ENCODE measurements around the gene PALLD.

GRCh38 chr4:168536448-168536847 is 39.6 kb downstream of the PALLD start:
- TF ChIP-seq CTCF (IDR thresholded peaks at IDR 0.05): no peak
- no peak for TF ChIP-seq POLR2A (IDR thresholded peaks at IDR 0.05)
- TF ChIP-seq EP300 (IDR thresholded peaks at IDR 0.05): no peak
